IPS-15b (cell line): ENCODE measurements around the gene MAP4K2.
A peak's percentile ranks its signal among the peaks of the same experiment; 100 is the strongest.
"Not testable (repeated sequence)": the region's sequence is repeated elsewhere in the genome, so short reads cannot be mapped to it uniquely, and the experiment has no call there.

ENCODE experiments used
- H3K27me3 ChIP-seq: one replicate; pipeline ENCODE4 v1.6.1; 2013; ENCODE audit warnings: low read length; ENCODE audit not compliant: control insufficient read depth, insufficient read depth
- H3K36me3 ChIP-seq: one replicate; pipeline ENCODE4 v1.6.1; 2013; ENCODE audit warnings: low read length; ENCODE audit not compliant: control insufficient read depth, insufficient read depth
- H3K4me1 ChIP-seq: one replicate; pipeline ENCODE4 v1.6.1; 2013; ENCODE audit warnings: mild to moderate bottlenecking, low read length; ENCODE audit not compliant: control insufficient read depth, insufficient read depth
- H3K4me3 ChIP-seq: one replicate; pipeline ENCODE4 v1.5.1; 2013; ENCODE audit warnings: low read depth, low read length
- H3K9ac ChIP-seq: one replicate; pipeline ENCODE4 v1.6.1; 2013; ENCODE audit warnings: low read depth, mild to moderate bottlenecking, low read length
- H3K9me3 ChIP-seq: one replicate; pipeline ENCODE4 v1.6.1; 2013; ENCODE audit warnings: mild to moderate bottlenecking, low read length; ENCODE audit not compliant: control insufficient read depth, insufficient read depth

Gene MAP4K2

DNA sequence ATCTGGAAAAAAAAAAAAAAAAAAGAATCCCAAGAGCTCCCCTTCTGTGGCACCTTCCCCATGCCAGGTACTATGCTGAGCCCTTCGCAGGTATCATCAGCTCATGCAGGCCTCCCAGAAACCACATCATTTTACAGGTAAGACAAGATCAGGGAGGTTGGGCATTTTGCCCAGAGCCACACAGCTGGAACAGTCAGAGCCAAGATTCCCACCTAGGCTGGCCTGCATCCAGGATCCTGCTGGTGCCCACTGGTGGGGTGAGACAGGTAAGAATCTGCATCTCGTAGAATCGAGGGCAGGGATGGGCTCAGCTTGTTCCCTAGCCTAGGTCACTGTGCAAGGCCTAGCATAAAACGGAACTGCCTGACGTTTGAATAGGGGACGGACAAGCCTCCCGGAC is 23.0 kb upstream of the MAP4K2 start:
- Histone ChIP-seq H3K9ac (no peak overlapping the region), H3K36me3 (peaks cover 40% of the 10 kb centered on the region), H3K27me3 (no peaks in the 10 kb centered on the region)

DNA sequence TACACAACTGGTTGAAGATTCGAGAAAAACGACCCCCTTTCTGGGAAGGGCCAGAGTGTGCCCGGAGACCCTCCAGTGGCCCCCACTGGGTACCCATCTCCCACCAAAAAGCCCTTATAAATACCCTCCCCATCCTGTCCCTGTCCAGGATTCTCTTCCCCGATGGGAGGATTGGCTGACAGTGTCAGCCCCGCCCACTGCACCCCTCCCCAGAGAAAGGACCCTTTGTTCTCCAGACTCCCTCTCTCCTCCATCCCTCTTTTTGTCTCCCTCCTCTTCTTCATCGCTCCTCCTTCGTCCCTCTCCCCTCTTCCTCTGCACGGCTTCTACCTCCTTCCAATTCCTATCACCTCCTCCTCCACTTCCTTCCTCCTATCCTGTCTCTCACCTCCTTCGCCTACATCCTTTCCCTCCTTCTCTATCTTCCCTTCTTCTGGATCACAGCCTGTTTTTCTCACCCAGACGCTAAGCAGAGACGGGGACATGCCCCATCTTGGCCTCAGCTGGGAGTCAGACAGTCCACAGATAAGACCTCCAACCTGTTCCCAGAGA is 20.6 kb upstream of the MAP4K2 start:
- Histone ChIP-seq H3K9ac (no peak overlapping the region), H3K36me3 (peaks cover 24% of the 10 kb centered on the region), H3K4me1 (no peaks in the 10 kb centered on the region), H3K4me3 (no peak overlapping the region), H3K27me3 (no peaks in the 10 kb centered on the region), H3K9me3 (no peaks in the 10 kb centered on the region)

More for the DNA sequence above, 23.0 kb upstream of the MAP4K2 start:
- H3K9me3 ChIP-seq = no peaks in the 10 kb centered on the region
- H3K4me3 ChIP-seq = no peak overlapping the region
- H3K4me1 ChIP-seq = no peaks in the 10 kb centered on the region

DNA sequence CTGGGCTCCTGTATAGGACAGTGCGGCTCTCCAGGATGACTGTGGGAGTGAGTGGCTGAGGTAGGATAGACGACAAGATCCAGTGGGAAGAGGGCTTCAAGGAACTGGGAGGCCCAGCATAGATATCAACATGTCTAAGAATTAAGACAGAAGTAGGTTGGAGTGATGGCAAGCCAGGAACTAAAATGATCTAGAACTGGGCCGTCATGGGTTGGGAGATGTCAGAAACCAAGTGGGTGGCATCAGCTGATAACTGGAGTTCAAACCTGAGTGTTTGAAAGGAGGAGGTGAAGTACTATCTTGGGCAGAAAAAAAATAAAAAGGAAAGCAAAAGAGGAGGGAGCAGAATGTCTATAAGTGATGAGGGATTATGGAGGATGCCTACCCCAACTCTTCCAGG is 14.5 kb upstream of the MAP4K2 start:
- Histone ChIP-seq H3K4me3 (no peak overlapping the region), H3K9me3 (no peaks in the 10 kb centered on the region), H3K4me1 (no peaks in the 10 kb centered on the region)

DNA sequence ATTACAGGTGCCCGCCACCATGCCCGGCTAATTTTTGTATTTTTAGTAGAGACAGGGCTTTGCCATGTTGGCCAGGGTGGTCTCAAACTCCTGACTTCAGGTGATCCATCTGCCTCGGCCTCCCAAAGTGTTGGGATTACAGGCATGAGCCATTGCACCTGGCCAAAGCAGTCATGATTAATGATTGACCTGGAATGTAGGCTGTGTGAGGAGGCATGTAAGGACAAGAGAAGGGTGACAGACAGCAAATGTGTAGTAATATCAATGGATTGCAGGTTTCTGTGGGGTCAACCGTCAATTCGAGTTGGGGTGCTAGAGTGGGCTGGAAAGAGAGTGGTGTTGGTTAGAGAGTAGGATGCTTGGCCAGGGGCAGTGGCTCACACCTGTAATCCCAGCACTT is 12.4 kb upstream of the MAP4K2 start:
- H3K36me3 ChIP-seq, H3K9me3 ChIP-seq, H3K4me1 ChIP-seq, H3K9ac ChIP-seq, H3K4me3 ChIP-seq, H3K27me3 ChIP-seq: not testable (repeated sequence)

More for the DNA sequence above, 14.5 kb upstream of the MAP4K2 start:
- Histone ChIP-seq H3K9ac (no peak overlapping the region), H3K27me3 (no peaks in the 10 kb centered on the region), H3K36me3 (no peaks in the 10 kb centered on the region)

DNA sequence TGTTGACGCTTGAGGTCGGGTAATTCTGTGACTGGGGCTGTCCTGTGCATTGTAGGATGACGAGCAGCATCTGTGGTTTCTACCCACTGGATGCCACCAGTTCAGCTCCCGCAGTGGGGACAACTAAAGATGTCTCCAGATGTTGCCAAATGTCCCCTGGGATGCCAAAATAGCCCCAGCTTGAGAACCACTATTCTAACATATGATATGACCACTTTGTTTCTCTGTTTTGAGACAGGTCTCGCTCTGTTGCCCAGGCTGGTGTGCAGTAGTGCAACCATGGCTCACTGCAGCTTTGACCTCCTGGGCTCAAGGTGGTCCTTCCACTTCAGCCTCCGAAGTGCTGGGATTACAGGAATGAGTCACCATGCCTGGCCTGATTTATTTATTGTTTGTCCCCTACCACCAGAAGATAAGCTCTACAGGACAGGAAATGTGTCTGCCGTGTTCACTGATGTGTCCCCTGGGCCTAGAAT is 11.7 kb upstream of the MAP4K2 start:
- Histone ChIP-seq H3K27me3 (no peaks in the 10 kb centered on the region), H3K4me3 (no peak overlapping the region), H3K4me1 (no peaks in the 10 kb centered on the region), H3K36me3 (no peaks in the 10 kb centered on the region), H3K9ac (no peak overlapping the region), H3K9me3 (no peaks in the 10 kb centered on the region)

DNA sequence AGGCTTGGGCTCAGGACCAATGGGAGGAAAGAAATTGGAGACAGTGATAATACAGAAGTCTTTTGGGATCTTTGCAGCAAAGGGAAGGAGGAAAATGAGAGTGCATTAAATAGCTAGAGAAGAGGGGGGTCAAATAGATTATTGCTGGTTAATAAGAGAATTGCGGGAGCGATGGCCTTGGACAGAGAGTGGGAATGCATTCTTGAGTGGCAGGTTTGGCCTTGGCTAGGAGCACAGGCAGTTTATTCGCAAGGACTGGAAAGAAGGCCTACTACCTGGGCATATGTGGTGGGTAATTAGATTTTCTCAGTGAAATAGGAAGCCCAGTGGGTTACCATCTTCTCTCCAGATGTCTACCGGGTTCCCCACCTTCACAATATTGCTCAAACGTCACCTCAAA is 10.8 kb upstream of the MAP4K2 start:
- Histone ChIP-seq H3K9me3 (no peaks in the 10 kb centered on the region), H3K4me1 (peaks cover 3% of the 10 kb centered on the region), H3K4me3 (no peak overlapping the region), H3K36me3 (no peaks in the 10 kb centered on the region), H3K27me3 (no peaks in the 10 kb centered on the region), H3K9ac (no peak overlapping the region)

DNA sequence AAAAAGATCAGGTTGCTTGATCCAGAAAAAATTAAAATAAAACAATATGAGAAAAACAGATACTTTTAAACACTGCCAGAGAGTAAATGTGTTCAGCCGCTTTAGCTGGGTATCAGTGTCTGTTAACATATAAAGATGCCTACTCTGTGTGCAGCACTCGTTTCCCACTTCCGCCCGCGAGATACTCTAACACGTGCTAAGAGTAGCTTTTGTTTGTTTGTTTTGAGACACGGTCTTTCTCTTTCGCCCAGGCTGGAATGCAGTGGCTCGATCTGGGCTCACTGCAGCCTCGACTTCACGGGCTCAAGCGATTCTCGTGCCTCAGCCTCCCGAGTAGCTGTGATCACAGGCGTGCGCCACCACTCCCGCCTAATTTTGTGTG is 7.9 kb upstream of the MAP4K2 start:
- Histone ChIP-seq H3K27me3 (no peaks in the 10 kb centered on the region), H3K9ac (no peak overlapping the region), H3K4me1 (peaks cover 3% of the 10 kb centered on the region), H3K9me3 (no peaks in the 10 kb centered on the region), H3K36me3 (peaks cover 17% of the 10 kb centered on the region), H3K4me3 (peak overlapping the region; percentile 53)

DNA sequence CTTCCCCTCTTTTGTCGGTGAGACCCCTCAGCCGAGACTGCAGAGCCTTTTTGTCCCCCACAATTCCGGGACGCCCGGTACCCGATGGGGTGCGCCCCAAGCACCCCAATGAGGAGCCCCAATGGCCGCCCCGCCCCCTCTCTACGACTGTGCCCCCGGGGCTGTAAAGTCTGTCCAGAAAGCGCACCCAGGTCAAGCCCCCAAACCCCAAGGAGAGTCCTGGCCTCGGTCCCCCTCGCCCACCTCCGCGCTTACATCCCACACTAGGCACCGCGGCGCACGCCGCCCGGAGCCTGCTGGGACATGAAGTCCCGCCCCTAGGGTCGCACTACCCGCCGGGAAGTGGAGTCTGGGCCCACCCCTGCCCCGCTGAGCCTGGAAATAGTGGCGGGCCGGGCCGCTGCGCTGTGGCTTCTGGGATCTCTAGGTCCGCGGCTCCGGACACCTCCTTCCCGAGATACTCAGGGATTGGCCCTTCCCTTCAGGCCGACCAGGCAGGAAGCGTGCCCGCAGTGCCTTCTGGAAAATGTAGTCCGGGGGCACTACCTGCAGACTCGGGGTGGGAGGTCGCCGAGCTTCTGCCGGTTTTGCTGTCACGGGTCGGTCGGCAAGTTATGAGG is 7.4 kb upstream of the MAP4K2 start, which contains the start of gene MEN1:
TSS of gene MEN1 (minus strand) at position 281 of the 620 bp plus-strand sequence. CDS start 442 bp downstream, outside the sequence.
- Histone ChIP-seq H3K4me1 (peaks cover 3% of the 10 kb centered on the region), H3K27me3 (no peaks in the 10 kb centered on the region), H3K9me3 (no peaks in the 10 kb centered on the region), H3K36me3 (peaks cover 21% of the 10 kb centered on the region), H3K4me3 (peak within 1 kb of the TSS; percentile 70), H3K9ac (peak within 1 kb of the TSS; percentile 47)

- peak overlapping the region; percentile 70 for H3K4me3 ChIP-seq
- peaks cover 27% of the 10 kb centered on the region for H3K36me3 ChIP-seq
- H3K9me3 ChIP-seq = no peaks in the 10 kb centered on the region
- H3K27me3 ChIP-seq = no peaks in the 10 kb centered on the region
- H3K9ac ChIP-seq = peak overlapping the region; percentile 47
- peaks cover 3% of the 10 kb centered on the region for H3K4me1 ChIP-seq
Measured at GRCh38 chr11:64809781-64810241, 6.8 kb upstream of the MAP4K2 start.

DNA sequence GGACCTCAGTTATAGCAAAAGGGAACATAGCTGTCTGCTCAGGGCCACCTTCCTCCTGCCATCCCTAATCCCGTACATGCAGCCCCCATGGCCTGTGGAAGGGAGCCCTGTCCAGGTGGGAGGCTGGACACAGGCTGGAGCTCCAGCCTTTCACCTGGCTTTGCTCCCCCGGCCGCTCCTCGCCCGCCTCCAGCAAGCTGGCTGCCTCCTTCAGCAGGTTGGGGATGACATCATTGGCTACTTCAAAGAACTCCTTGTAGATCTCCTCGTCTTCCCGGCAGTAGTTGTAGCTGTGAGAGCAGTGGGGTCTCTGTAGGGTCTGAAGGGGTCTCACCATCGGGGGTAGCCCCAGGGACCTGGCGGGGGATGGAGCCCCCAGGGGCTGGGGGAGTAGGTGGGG is 2.5 kb upstream of the MAP4K2 start:
- Histone ChIP-seq H3K9ac (no peak overlapping the region), H3K4me1 (peaks cover 6% of the 10 kb centered on the region), H3K9me3 (no peaks in the 10 kb centered on the region), H3K4me3 (no peak overlapping the region), H3K27me3 (no peaks in the 10 kb centered on the region), H3K36me3 (peaks cover 30% of the 10 kb centered on the region)

- peaks cover 6% of the 10 kb centered on the region for H3K4me1 ChIP-seq
- peaks cover 30% of the 10 kb centered on the region for H3K36me3 ChIP-seq
- no peak overlapping the region for H3K9ac ChIP-seq
- H3K4me3 ChIP-seq = peak overlapping the region; percentile 71
- no peaks in the 10 kb centered on the region for H3K9me3 ChIP-seq
- H3K27me3 ChIP-seq = no peaks in the 10 kb centered on the region
Measured at GRCh38 chr11:64804346-64805210, 1.6 kb upstream of the MAP4K2 start.
